Fibroblast of the aortic adventitia (primary cell): ENCODE data around the gene ABCD1. TPM values are rescaled to one million over a fixed set of nuclear protein-coding genes. Genes with fewer than 3 reads are reported as not detected.

Source experiments
- DNase-seq: peaks from one replicate; pipeline ENCODE4 v3.0.0-alpha.2; 2010; ENCODE audit warnings: low read depth
- H3K4me3 ChIP-seq: 2 replicates; pipeline ENCODE4 v1.5.1; 2011; ENCODE audit warnings: low read depth, mild to moderate bottlenecking, control low read depth, low read length, moderate library complexity
- CTCF ChIP-seq: IDR thresholded peaks from 2 replicates; pipeline ENCODE4 v1.5.1; 2011; ENCODE audit warnings: mild to moderate bottlenecking, low read length, control low read depth, inconsistent platforms; ENCODE audit not compliant: insufficient read depth
- total RNA-seq: library from RNA; depleted of rRNA; stranded (reverse); fragments of >200 nt; gene quantifications from 2 replicates; pipeline ENCODE4 v1.2.3, GENCODE V29; 2012; ENCODE audit warnings: low replicate concordance

Gene ABCD1
- total RNA-seq, 1 donor, result 15.5 TPM

GRCh38 chrX:153771415-153772315 lies 47.0 kb downstream of the ABCD1 start:
- no peak for TF ChIP-seq CTCF
- no peak for DNase-seq
- H3K4me3 ChIP-seq, result no peak overlapping the region

GRCh38 chrX:153772316-153773217 lies 47.9 kb downstream of the ABCD1 start:
- no peak for TF ChIP-seq CTCF
- DNase-seq, result no peak
- H3K4me3 ChIP-seq, result no peak overlapping the region

- TF ChIP-seq CTCF, result no peak
- no peak for DNase-seq
- H3K4me3 ChIP-seq, result no peak overlapping the region
These were observed 48.6 kb downstream of the ABCD1 start for GRCh38 chrX:153773218-153773611.

GRCh38 chrX:153773741-153774575 lies 49.3 kb downstream of the ABCD1 start:
- TF ChIP-seq CTCF, result no peak
- DNase-seq, result no peak
- H3K4me3 ChIP-seq, result no peak overlapping the region

- TF ChIP-seq CTCF, result no peak
- no peak overlapping the region for H3K4me3 ChIP-seq
- no peak for DNase-seq
These were observed 50.1 kb downstream of the ABCD1 start for GRCh38 chrX:153774576-153775292.
